NCI-H82 treated with DMSO at 0.1 percent for 48 hours (cell line): ENCODE results near the gene CYB5A.
"Not testable (repeated sequence)": the region's sequence is repeated elsewhere in the genome, so short reads cannot be mapped to it uniquely, and the experiment has no call there.

ENCODE experiments used
- DNase-seq: peaks from one replicate; lab custom pipeline; 2025; ENCODE audit not compliant: unreplicated experiment; lab: John Stamatoyannopoulos, UW

Gene CYB5A

DNA sequence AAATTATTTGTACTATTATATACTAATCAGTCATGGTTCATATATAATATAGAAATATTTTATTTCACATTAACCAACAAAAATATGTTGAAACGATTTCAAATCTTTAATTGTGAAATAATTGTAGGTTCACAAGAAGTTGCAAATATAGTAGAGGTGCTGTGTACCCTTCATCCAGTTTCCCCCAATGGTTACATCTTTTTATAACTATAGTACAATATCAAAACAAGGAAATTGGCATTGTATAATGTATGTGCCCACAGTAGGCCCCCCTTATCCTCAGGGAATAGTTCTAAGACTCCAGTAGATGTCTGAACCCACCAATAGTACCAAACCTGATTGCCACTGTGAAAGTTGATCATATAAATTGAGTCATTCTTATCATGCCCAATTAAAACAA, 7.4 kb upstream of the CYB5A start:
- DNase-seq = no peak

DNA sequence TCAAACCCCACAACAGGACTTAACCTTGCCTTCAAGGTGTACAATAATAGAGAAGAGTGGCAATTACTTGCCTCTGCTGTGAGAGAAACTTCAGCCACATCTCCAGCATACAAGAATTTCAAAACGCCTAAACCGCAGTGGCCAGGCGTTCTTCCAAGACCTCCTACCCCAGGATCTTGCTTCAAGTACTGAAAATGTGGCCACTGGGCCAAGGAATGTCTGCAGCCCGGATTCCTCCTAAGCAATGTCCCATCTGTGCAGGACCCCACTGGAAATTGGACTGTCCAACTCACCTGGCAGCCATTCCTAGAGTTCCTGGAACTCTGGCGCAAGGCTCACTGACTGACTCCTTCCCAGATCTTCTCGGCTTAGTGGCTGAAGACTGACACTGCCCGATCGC, 2.8 kb upstream of the CYB5A start:
- no peak for DNase-seq

DNA sequence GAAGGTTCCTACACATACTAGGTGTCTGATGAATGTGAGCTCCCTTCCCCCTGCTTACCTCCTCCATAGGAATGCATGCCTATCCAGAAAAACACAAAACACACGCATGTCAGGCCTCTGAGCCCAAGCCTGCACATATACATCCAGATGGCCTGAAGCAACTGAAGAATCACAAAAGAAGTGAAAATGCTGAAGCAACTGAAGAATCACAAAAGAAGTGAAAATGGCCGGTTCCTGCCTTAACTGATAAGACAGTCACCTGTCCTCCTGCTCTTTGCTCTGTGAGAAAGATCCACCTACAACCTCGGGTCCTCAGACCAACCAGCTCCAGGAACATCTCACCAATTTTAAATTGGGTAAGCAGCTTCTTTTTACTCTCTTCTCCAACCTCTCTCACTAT, 1.2 kb upstream of the CYB5A start:
- DNase-seq = not testable (repeated sequence)

DNA sequence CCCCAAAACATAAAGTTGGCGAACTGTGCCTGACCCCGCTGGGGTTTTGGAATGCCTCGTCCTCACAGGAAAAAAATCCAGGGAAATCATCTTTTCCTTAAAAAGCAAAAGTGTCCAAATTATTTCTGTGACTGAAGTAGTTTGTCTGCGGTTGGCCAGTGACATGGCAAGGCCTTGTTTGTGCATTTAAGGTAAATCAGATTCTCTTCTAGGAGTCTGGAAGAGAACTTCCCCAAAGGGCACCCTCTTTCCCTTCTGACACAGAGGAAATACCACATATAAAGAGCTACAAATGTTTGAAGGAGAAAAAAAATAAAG, 737 bp upstream of the CYB5A start:
- DNase-seq = no peak

DNA sequence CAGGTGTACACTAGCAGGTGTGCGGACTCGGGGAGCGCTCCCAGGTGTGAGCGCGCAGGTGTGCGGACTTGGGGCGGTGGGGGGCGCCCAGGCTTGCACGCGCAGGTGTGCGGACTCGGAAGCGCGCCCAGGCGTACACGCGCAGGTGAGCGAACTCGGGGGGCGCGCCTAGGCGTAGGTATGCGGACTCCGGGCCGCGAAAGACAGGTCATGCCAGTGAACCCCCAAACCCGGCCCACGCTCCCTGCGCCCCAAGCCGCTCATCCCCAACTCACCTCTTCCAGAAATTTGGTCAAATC, 342 bp downstream of the CYB5A start:
- DNase-seq = no peak

DNA sequence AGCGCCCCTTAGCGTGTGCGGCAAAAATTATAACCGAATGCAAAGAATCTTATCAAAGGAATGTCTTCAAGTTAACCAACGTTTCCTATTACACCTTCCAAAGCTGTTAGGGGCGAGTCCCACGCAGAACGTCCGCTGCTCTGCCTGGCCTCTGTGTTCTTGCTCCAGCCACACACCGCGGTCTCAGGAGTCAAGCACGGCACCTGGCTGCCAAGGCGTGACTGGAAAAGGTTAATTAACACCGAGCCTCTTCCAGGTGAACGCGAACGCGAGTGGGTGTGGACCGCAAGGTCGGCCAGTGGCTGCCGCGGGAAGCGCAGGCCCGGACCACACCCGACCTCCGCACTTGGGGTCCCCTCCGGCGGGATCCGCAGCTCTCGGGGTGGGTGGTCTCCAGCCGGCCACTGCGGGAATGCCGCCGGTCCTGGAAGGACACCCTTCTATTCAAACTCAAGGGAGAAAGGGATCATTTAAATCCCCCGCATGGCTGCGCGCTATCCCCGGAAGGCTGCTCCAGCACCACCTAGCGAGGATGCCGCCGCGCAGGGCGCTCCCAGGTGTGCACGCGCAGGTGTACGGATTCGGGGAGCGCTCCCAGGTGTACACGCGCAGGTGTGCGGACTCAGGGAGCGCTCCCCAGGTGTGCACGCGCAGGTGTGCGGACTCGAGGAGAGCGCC, 830 bp downstream of the CYB5A start:
- no peak for DNase-seq

DNA sequence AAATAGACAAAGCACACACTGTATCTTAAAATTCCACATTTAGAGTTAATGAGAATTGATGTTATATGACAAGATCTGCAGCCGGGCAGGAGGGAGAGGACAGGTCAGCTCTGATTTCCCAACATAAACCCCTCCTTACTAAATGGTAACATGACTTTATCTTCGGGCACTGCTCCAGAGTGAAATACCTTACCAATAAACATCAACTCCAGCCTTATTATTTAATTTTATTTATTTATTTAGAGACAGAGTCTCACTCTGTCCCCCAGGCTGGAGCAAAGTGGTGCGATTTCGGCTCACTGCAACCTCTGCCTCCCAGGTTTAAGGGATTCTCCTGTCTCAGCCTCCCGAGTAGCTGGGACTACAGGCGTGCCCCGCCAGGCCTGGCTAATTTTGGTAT, 1.7 kb downstream of the CYB5A start:
- DNase-seq = no peak

DNA sequence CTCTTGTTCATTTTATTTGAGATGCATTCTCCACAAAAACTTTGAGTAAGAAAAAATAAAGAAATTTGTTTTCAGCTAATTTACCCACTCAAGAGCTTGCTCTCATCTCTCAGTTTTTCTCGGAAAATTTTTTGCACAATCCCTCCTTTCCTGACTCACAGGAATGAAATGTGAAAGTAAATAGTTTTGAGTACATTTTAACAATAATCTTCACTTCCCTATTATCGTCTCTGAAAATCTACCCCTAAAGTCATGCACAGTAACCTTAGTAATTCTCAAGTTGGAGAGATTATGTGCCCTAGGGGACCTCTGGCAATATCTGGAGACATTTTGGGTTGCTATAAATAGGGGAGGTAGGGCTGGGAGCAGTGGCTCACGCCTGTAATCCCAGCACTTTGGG, 2.6 kb downstream of the CYB5A start:
- DNase-seq = no peak

DNA sequence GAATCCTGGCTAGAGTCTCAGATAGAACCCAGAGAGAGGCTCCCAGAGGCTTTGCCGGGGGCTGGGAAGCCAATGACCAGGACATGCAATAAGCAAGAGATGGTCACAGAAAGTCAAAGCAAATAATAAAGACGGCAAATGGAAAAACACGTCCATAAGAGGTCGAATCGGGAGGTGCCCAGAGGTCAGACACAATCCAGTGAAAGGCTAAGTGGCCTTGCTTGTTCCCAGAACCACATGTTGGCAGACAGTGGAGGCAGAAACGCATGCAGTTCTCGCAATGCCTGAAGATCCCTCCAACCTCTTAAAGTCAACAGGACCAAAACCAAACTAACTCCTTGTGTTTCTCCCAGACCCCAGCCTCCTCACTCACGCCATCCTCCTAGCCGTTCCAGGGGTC, 3.0 kb downstream of the CYB5A start:
- DNase-seq = no peak

DNA sequence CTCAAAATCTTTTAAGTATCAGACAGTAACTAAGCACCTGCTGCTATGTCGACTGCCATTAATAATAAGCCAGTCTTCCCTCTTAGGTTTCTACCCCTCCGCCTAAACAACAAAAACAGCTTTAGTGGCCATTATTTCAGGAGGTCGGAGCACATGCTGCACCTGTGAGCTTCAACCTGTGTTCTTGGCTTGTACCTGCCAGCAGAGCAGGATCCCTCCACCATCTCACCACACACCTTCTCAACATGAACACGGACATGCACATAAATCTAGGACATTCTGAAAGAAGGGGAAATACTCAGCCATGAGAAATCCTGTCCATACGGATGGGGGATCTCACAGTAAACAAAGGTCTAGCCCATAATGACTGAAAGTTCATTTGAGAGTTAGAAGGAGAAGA, 3.7 kb downstream of the CYB5A start:
- no peak for DNase-seq

DNA sequence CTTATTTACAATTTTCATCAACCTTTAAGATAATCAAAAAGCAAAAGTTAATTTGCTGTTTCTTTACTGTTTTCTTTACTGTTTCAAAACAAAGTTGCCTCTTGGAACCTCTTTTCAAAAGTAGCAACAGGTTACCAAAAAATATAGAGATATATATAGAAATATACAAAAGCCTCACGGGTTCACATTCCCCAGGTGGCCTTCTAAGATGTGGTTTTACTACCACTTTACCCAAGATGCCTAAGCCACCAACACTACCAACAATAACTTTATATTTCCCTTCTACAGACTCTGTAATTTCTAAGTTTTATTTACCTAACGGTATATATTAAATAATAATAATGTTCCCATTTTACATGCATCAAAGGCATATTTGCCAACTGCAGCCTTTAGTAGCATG, 4.9 kb downstream of the CYB5A start:
- DNase-seq = no peak

DNA sequence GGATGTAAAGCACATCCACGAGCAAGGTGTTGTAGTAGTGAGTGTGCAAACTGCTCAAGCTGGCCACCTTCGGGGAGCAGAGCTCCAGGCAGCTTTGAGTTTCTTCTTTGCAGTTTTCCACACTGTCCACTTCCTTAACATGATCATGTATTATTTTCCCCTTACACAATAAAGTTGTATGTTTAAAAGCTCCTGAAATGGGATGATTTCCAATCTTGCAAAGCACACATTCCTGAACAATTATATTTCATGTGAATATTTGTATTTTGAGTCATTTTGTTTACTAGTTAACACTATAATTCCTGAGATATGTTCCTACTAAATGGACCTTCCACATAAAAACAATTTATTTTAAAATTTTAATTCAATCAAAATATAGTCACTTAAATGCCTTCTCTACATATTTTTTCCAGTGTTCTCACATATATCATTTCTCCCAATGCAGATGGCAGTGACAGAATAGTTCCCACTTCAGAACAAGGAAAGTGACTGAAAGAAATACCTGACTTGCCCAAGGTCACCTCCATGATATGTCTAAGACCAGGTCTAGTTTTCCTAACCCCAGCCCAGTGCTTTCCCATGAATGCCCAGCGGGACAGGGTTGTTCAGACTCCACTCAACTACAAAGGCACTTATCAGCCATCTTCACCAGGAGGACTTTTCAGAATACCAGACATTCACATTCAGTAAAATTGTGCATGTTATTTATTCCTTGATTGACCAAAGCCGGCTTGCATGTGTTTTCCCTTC, 5.5 kb downstream of the CYB5A start:
- DNase-seq = no peak

DNA sequence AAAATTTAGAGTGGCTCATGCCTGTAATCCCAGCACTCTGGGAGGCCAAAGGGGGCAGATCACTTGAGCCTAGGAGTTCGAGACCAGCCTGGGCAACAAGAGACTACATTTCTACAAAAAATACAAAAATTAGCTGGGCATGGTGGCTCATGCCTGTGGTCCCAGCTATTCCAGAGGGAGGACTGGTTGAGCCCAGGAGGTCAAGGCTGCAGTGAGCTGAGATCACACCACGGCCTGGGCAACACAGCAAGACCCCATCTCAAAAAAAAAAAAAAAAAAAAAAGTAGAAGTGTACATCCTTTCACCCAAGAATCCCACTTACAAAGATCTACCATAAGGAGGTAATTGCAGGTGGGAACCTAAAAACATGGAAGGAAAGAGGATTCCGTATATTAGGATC, 6.2 kb downstream of the CYB5A start:
- not testable (repeated sequence) for DNase-seq

DNA sequence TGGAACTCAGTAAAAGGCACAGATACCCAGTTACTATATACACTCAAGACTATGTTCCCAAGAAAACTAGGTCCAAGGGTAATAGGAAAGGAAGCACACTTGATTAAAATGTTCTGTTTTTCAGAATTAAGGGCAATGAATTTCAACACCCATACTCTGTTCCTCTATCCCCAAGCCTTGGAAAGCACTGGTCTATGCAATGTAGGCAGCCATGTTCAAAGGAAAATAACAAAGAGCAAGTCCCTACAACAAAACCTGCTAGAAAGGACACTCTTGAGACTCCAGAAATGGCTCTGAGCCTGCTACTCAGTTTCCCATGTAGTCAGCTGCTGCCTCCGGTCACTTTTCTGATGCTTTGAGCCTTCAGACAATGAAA, 6.8 kb downstream of the CYB5A start:
- DNase-seq = no peak

DNA sequence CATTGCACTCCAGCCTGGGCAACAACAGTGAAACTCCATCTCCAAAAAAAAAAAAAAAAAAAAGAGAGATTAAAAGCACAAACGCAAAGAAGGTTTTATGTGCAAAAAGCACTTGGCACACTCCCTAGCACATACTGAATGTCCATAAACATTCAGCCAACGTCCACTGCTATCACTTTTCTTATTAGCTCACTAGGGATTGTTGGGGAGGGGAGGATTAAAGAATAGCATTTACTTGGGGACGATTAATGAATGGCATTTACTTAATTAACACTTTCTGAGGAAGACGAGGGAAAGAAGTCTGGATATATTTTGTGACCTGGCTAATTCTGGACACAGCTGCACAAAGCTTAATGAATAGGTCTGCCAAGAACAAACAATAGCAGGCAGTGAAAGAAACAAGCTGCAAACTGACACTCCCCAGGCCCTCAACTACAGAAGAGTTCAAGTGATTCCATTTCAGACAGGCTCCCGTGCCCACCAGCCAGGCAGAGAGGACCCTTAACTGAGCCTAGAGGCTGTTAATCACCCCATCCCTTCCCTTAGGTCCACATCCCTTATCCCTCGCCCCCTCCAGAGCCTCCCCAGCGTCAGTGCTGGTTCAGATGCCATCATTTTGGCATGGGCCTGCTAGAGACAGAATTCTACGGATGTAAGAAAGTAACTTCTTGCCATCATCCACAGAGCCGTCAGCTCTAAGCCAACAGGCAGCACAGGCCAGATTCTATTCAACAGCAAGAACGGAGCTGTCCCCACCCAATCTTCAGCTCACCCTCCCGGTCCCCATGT, 7.4 kb downstream of the CYB5A start:
- no peak for DNase-seq

DNA sequence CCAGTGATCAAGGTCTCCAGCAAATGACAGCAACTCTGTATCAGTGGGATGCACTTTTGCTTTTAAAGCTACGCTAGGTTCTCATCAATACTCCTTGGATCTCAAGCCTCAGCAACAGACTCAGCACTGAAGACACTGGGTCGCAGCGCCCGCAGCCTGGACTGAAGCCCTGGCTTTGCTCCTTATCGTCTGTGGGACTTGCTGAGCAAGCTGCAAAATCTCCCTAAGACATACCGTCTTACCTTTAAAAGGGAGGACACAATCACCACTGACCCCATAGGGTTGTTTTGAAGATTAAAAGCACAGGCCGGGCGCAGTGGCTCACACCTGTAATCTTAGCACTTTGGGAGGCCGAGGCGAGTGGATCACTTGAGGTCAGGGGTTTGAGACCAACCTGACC, 8.1 kb downstream of the CYB5A start:
- DNase-seq = no peak

DNA sequence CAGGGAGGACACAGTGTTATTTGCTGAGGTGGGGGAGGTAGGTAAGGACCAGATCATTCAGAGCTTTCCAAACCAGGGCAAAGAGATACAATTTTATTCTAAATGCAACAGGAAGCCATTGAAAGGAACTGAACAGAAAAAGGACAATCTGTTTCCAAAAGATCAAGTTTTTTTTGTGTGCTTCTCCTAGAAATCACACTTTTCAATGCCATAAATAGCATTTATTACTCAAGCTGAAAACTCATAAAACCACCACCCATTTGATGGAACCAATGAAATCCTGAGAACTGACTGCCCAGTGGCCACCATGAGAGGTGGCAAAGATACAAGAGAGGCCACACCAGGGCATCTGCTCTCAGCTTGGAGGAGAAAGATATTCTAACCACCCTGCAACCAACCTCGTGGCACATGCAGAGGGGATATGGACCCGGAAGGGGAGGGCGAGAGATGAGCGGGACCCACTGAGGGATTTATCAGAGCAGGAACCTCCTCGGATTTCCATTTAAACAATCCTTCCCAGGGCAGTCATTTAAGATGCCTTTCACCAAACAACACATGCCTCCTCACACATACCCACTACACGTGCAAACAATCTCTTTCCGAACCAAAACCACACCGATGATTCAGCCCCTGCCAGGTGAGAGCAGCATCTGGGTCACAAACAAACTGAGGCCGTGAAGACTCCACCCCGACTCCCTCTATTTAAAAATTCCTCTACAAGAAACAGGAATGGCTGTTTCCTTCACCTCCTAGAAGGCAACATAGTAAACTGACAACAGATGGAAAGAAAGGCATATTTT, 8.8 kb downstream of the CYB5A start:
- no peak for DNase-seq

DNA sequence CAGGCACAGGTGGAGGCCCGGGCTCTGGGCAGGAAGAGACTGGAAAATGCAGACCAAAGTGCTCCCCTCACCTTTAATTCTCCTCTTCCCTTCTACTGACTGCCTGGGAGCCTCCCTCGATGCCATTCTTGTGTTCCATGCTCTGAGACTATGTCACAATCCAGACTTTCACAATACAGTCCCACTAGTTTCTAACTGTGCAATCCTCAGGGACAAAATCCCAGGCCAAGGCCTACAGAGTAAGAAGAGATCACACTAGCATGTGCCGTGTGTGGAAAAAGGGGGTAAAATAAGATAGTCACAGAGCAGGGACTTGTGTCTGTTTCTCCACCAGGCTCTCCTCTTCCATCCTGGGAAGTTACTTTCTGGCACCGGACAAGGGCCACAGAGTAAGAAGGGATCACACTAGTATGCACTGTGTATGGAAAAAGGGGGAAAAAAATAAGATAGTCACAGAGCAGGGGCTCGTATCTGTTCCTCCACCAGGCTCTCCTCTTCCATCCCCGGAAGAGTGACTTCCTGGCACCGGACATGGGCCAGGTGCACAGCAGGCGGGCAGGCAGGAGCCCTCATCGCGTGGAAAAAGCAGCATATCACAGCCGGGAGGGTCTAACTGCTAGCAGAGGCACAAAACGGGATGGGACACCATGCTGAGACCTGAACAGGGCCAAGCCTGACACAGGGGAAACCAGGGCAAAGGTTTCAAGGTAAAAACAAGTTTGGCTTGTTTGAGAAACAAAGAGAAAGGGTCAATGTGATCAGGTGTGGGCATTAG, 9.6 kb downstream of the CYB5A start:
- DNase-seq = no peak

DNA sequence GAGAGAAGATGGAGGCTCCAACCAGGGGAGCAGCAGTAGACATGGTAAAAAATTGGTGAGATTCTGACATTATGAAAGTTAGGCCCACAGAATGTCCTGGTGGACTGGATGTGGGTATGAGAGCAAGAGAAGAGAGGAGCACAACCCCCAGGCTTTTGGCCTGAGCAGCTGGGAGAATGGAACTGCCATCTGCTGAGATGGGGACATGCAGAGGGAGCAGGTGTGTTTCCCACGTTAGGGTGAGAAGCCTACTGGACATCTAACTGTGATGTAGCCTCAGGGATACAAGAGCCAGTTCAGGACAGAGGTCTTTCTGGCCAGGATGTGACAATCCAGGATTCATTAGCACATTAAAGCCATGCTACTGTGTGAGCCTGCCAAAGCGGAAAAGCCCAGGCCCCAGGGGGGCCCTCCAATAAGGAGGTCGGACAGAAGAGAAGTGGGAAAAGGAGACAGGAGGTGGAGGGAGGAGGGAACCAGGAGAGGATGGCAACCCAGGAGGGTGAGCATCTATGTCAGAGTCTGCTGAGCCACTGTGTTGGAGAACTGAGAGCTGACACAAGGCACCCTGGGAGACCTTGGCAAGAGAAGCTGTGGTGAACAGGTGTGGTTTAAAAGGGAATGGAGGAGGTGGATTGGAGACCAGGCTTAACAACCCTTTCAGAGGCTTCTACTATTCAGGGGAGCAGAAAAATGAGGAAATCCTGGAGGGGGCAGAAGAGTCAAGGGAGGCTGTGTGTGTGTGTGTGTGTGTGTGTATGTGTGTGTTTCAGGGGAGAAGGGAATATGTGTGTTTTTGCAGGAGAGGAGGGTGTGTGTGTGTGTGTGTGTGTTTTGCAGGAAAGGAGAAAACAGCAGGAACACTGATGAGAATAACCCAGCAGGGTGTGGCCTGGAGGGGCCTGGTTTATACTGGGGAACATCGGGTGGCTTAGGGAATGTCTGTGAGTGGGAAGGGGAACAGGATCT, 10.5 kb downstream of the CYB5A start:
- no peak for DNase-seq

DNA sequence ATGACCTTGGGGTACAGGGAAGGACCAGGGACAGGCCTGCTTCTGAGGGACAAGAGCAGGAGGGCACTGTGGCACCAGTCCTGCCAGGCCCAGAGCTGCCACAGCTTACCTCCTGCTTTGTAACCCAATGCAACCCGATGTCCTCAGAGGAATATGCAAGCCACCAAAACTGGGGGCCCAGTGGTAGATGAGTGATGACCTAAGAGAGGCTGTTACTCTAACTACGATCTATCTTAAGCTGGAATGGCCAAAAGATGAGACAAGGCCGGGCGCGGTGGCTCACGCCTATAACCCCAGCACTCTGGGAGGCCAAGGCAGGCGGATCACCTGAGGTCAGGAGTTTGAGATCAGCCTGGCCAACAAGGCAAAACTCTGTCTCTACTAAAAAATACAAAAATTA, 12.8 kb downstream of the CYB5A start:
- no peak for DNase-seq
